ENCODE results near the gene HBZ.
A peak's percentile ranks its signal among the peaks of the same experiment; 100 is the strongest.
"Not testable (repeated sequence)": the region's sequence is repeated elsewhere in the genome, so short reads cannot be mapped to it uniquely, and the experiment has no call there.

HBZ gene

GRCh38 chr16:155031-155398 is 2.6 kb downstream of the HBZ start:
- Histone ChIP-seq H3K27me3 (ENCODE audit: insufficient read depth, low read length) (peaks cover 71% of the 10 kb centered on the region), H3K27ac (ENCODE audit: low read depth, low read length) (no peak overlapping the region), H3K9me3 (ENCODE audit: insufficient read depth, low read depth, low read length) (no peaks in the 10 kb centered on the region; the same call in 1 of the 2 replicates), H3K4me1 (ENCODE audit: insufficient read depth, low read length) (no peaks in the 10 kb centered on the region), H3K9ac (ENCODE audit: low read depth, low read length) (no peak overlapping the region), H3K36me3 (ENCODE audit: insufficient read depth, low read length) (no peaks in the 10 kb centered on the region), H3K4me3 (ENCODE audit: low read length) (peak overlapping the region; percentile 65; the same call in 1 of the 2 replicates)
- 74% methylated on average over 7 of the region's 7 CpGs for WGBS

- Histone ChIP-seq H3K9me3 (ENCODE audit: insufficient read depth, low read depth, low read length) (no peaks in the 10 kb centered on the region; the same call in 1 of the 2 replicates), H3K4me3 (ENCODE audit: low read length) (no peak overlapping the region), H3K27me3 (ENCODE audit: insufficient read depth, low read length) (peaks cover 71% of the 10 kb centered on the region), H3K27ac (ENCODE audit: low read depth, low read length) (no peak overlapping the region), H3K9ac (ENCODE audit: low read depth, low read length) (no peak overlapping the region), H3K36me3 (ENCODE audit: insufficient read depth, low read length) (no peaks in the 10 kb centered on the region), H3K4me1 (ENCODE audit: insufficient read depth, low read length) (no peaks in the 10 kb centered on the region)
- 54% methylated on average over 6 of the region's 6 CpGs for WGBS
These were observed 6.8 kb downstream of the HBZ start for GRCh38 chr16:159136-159849.

GRCh38 chr16:160242-160641 is 7.8 kb downstream of the HBZ start:
- not testable (repeated sequence) for H3K4me1 ChIP-seq (ENCODE audit: insufficient read depth, low read length); H3K27ac ChIP-seq (ENCODE audit: low read depth, low read length); H3K36me3 ChIP-seq (ENCODE audit: insufficient read depth, low read length); H3K9me3 ChIP-seq (ENCODE audit: insufficient read depth, low read depth, low read length); H3K4me3 ChIP-seq (ENCODE audit: low read length); H3K9ac ChIP-seq (ENCODE audit: low read depth, low read length)
- 79% methylated on average over 15 of the region's 20 CpGs for WGBS
- H3K27me3 ChIP-seq (ENCODE audit: insufficient read depth, low read length): peaks cover 66% of the 10 kb centered on the region

GRCh38 chr16:160691-161190 is 8.3 kb downstream of the HBZ start:
- Histone ChIP-seq H3K27me3 (ENCODE audit: insufficient read depth, low read length) (peaks cover 66% of the 10 kb centered on the region), H3K27ac (ENCODE audit: low read depth, low read length) (no peak overlapping the region), H3K36me3 (ENCODE audit: insufficient read depth, low read length) (no peaks in the 10 kb centered on the region), H3K4me3 (ENCODE audit: low read length) (no peak overlapping the region), H3K4me1 (ENCODE audit: insufficient read depth, low read length) (0 out of 2 replicates have a peak, but pooled peaks cover 3% of the 10 kb centered on the region), H3K9me3 (ENCODE audit: insufficient read depth, low read depth, low read length) (no peaks in the 10 kb centered on the region), H3K9ac (ENCODE audit: low read depth, low read length) (no peak overlapping the region)
- 77% methylated on average over 17 of the region's 18 CpGs for WGBS

- 91% methylated on average over 13 of the region's 13 CpGs for WGBS
- Histone ChIP-seq H3K27me3 (ENCODE audit: insufficient read depth, low read length) (peaks cover 66% of the 10 kb centered on the region), H3K9me3 (ENCODE audit: insufficient read depth, low read depth, low read length) (no peaks in the 10 kb centered on the region), H3K36me3 (ENCODE audit: insufficient read depth, low read length) (no peaks in the 10 kb centered on the region), H3K4me3 (ENCODE audit: low read length) (no peak overlapping the region), H3K9ac (ENCODE audit: low read depth, low read length) (no peak overlapping the region), H3K27ac (ENCODE audit: low read depth, low read length) (no peak overlapping the region), H3K4me1 (ENCODE audit: insufficient read depth, low read length) (peaks cover 14% of the 10 kb centered on the region)
These were observed 10.0 kb downstream of the HBZ start for GRCh38 chr16:162271-162991.

GRCh38 chr16:163139-163538 is 10.7 kb downstream of the HBZ start:
- H3K9me3 ChIP-seq (ENCODE audit: insufficient read depth, low read depth, low read length); H3K9ac ChIP-seq (ENCODE audit: low read depth, low read length); H3K36me3 ChIP-seq (ENCODE audit: insufficient read depth, low read length); H3K4me3 ChIP-seq (ENCODE audit: low read length); H3K27ac ChIP-seq (ENCODE audit: low read depth, low read length): not testable (repeated sequence)
- peaks cover 66% of the 10 kb centered on the region for H3K27me3 ChIP-seq (ENCODE audit: insufficient read depth, low read length)
- H3K4me1 ChIP-seq (ENCODE audit: insufficient read depth, low read length): peaks cover 14% of the 10 kb centered on the region
- WGBS: 85% methylated on average over 9 of the region's 10 CpGs

GRCh38 chr16:163696-164095 is 11.3 kb downstream of the HBZ start:
- not testable (repeated sequence) for H3K36me3 ChIP-seq (ENCODE audit: insufficient read depth, low read length); H3K9me3 ChIP-seq (ENCODE audit: insufficient read depth, low read depth, low read length); H3K9ac ChIP-seq (ENCODE audit: low read depth, low read length); H3K4me3 ChIP-seq (ENCODE audit: low read length); H3K27ac ChIP-seq (ENCODE audit: low read depth, low read length)
- Histone ChIP-seq H3K4me1 (ENCODE audit: insufficient read depth, low read length) (peaks cover 14% of the 10 kb centered on the region), H3K27me3 (ENCODE audit: insufficient read depth, low read length) (peaks cover 66% of the 10 kb centered on the region)
- no CpG with 5 or more reads among the region's 3 CpGs for WGBS

GRCh38 chr16:164134-164823 is 11.8 kb downstream of the HBZ start:
- not testable (repeated sequence) for H3K9ac ChIP-seq (ENCODE audit: low read depth, low read length); H3K9me3 ChIP-seq (ENCODE audit: insufficient read depth, low read depth, low read length); H3K4me3 ChIP-seq (ENCODE audit: low read length); H3K36me3 ChIP-seq (ENCODE audit: insufficient read depth, low read length); H3K27ac ChIP-seq (ENCODE audit: low read depth, low read length)
- H3K27me3 ChIP-seq (ENCODE audit: insufficient read depth, low read length): peaks cover 68% of the 10 kb centered on the region
- H3K4me1 ChIP-seq (ENCODE audit: insufficient read depth, low read length): peaks cover 14% of the 10 kb centered on the region
- WGBS: no CpG with 5 or more reads among the region's 80 CpGs

GRCh38 chr16:164827-165538 is 12.5 kb downstream of the HBZ start:
- Histone ChIP-seq H3K4me1 (ENCODE audit: insufficient read depth, low read length) (peaks cover 14% of the 10 kb centered on the region), H3K27me3 (ENCODE audit: insufficient read depth, low read length) (peaks cover 70% of the 10 kb centered on the region), H3K9ac (ENCODE audit: low read depth, low read length) (no peak overlapping the region), H3K36me3 (ENCODE audit: insufficient read depth, low read length) (no peaks in the 10 kb centered on the region), H3K27ac (ENCODE audit: low read depth, low read length) (no peak overlapping the region), H3K4me3 (ENCODE audit: low read length) (peak overlapping the region; percentile 49), H3K9me3 (ENCODE audit: insufficient read depth, low read depth, low read length) (no peaks in the 10 kb centered on the region)
- 2% methylated on average over 50 of the region's 77 CpGs for WGBS

- no peak within 1 kb of the TSS for H3K27ac ChIP-seq (ENCODE audit: low read depth, low read length)
- WGBS: 5% methylated on average over 75 of the region's 75 CpGs
- H3K9ac ChIP-seq (ENCODE audit: low read depth, low read length): no peak within 1 kb of the TSS
- peaks cover 17% of the 10 kb centered on the region for H3K4me1 ChIP-seq (ENCODE audit: insufficient read depth, low read length)
- H3K4me3 ChIP-seq (ENCODE audit: low read length): peak within 1 kb of the TSS; percentile 49
- peaks cover 77% of the 10 kb centered on the region for H3K27me3 ChIP-seq (ENCODE audit: insufficient read depth, low read length)
- H3K9me3 ChIP-seq (ENCODE audit: insufficient read depth, low read depth, low read length): no peaks in the 10 kb centered on the region
- H3K36me3 ChIP-seq (ENCODE audit: insufficient read depth, low read length): no peaks in the 10 kb centered on the region
These were observed 13.3 kb downstream of the HBZ start, which contains the start of gene HBM for GRCh38 chr16:165539-166374. TSS of gene HBM (plus strand) at chr16:165978. CDS start at chr16:165998, 20 bp downstream.

All from HUES64 (cell line).